MG63 (cell line): Measurements from ENCODE around the gene RIMBP2. TPM values are rescaled to one million over a fixed set of nuclear protein-coding genes. Genes with fewer than 3 reads are reported as not detected.

Experiments
- DNase-seq: peaks from one replicate; pipeline ENCODE4 v3.0.0-alpha.2; 2020
- H3K27me3 ChIP-seq: fragments of 250-450 bp; sonication (Bioruptor Pico); 2 replicates; pipeline ENCODE4 v1.5.1; 2020; ENCODE audit warnings: mild to moderate bottlenecking, moderate library complexity
- H3K36me3 ChIP-seq: fragments of 250-450 bp; sonication (Bioruptor Pico); 2 replicates; pipeline ENCODE4 v1.5.1; 2020; ENCODE audit warnings: mild to moderate bottlenecking, moderate library complexity
- H3K4me3 ChIP-seq: fragments of 250-450 bp; sonication (Bioruptor Pico); 2 replicates; pipeline ENCODE4 v1.5.1; 2020; ENCODE audit warnings: mild to moderate bottlenecking, moderate library complexity
- H3K9me3 ChIP-seq: fragments of 250-450 bp; sonication (Bioruptor Pico); 2 replicates; pipeline ENCODE4 v1.5.1; 2020; ENCODE audit warnings: mild to moderate bottlenecking, moderate library complexity
- total RNA-seq: library from RNA; depleted of rRNA; stranded (reverse); fragments of >200 nt; shearing (Covaris generic); gene quantifications from 2 replicates; pipeline ENCODE4 v1.2.3, GENCODE V29; 2014; ENCODE audit warnings: low replicate concordance

The RIMBP2 gene
- total RNA-seq, 1 experiment from 2014 or later: not detected

GRCh38 chr12:130521375-130522124 is 194.5 kb downstream of the RIMBP2 start:
- Histone ChIP-seq H3K36me3 (no peaks in the 10 kb centered on the region), H3K4me3 (no peak overlapping the region), H3K27me3 (no peaks in the 10 kb centered on the region), H3K9me3 (no peaks in the 10 kb centered on the region)
- no peak for DNase-seq

- H3K9me3 ChIP-seq: no peaks in the 10 kb centered on the region
- no peaks in the 10 kb centered on the region for H3K27me3 ChIP-seq
- H3K4me3 ChIP-seq: no peak overlapping the region
- H3K36me3 ChIP-seq: no peaks in the 10 kb centered on the region
- no peak for DNase-seq
These were observed 195.3 kb downstream of the RIMBP2 start for GRCh38 chr12:130520784-130521183.

- H3K36me3 ChIP-seq: no peaks in the 10 kb centered on the region
- H3K9me3 ChIP-seq: no peaks in the 10 kb centered on the region
- no peak for DNase-seq
- no peaks in the 10 kb centered on the region for H3K27me3 ChIP-seq
- no peak overlapping the region for H3K4me3 ChIP-seq
These were observed 198.5 kb downstream of the RIMBP2 start for GRCh38 chr12:130517588-130517987.

- Histone ChIP-seq H3K27me3 (no peaks in the 10 kb centered on the region), H3K4me3 (no peak overlapping the region)
These were observed 201.9 kb downstream of the RIMBP2 start for GRCh38 chr12:130514149-130514551.

GRCh38 chr12:130513556-130513955 is 202.5 kb downstream of the RIMBP2 start:
- no peaks in the 10 kb centered on the region for H3K9me3 ChIP-seq
- no peaks in the 10 kb centered on the region for H3K27me3 ChIP-seq
- no peaks in the 10 kb centered on the region for H3K36me3 ChIP-seq
- DNase-seq: no peak
- H3K4me3 ChIP-seq: no peak overlapping the region

More at GRCh38 chr12:130514149-130514551, 201.9 kb downstream of the RIMBP2 start:
- no peak for DNase-seq
- Histone ChIP-seq H3K36me3 (no peaks in the 10 kb centered on the region), H3K9me3 (no peaks in the 10 kb centered on the region)

GRCh38 chr12:130511285-130511684 is 204.8 kb downstream of the RIMBP2 start:
- Histone ChIP-seq H3K4me3 (no peak overlapping the region), H3K9me3 (no peaks in the 10 kb centered on the region), H3K27me3 (no peaks in the 10 kb centered on the region), H3K36me3 (no peaks in the 10 kb centered on the region)
- no peak for DNase-seq

GRCh38 chr12:130509454-130509853 is 206.6 kb downstream of the RIMBP2 start:
- H3K4me3 ChIP-seq: no peak overlapping the region
- H3K36me3 ChIP-seq: no peaks in the 10 kb centered on the region
- DNase-seq: no peak
- H3K27me3 ChIP-seq: no peaks in the 10 kb centered on the region
- H3K9me3 ChIP-seq: no peaks in the 10 kb centered on the region

- no peaks in the 10 kb centered on the region for H3K27me3 ChIP-seq
- H3K9me3 ChIP-seq: no peaks in the 10 kb centered on the region
- H3K36me3 ChIP-seq: no peaks in the 10 kb centered on the region
- no peak overlapping the region for H3K4me3 ChIP-seq
- DNase-seq: no peak
These were observed 207.3 kb downstream of the RIMBP2 start for GRCh38 chr12:130508847-130509246.

GRCh38 chr12:130508318-130508717 is 207.8 kb downstream of the RIMBP2 start:
- DNase-seq: no peak
- no peaks in the 10 kb centered on the region for H3K27me3 ChIP-seq
- H3K9me3 ChIP-seq: no peaks in the 10 kb centered on the region
- H3K36me3 ChIP-seq: no peaks in the 10 kb centered on the region
- H3K4me3 ChIP-seq: no peak overlapping the region

GRCh38 chr12:130506844-130507243 is 209.3 kb downstream of the RIMBP2 start:
- no peaks in the 10 kb centered on the region for H3K36me3 ChIP-seq
- H3K9me3 ChIP-seq: no peaks in the 10 kb centered on the region
- H3K27me3 ChIP-seq: no peaks in the 10 kb centered on the region
- H3K4me3 ChIP-seq: no peak overlapping the region
- no peak for DNase-seq

- Histone ChIP-seq H3K9me3 (no peaks in the 10 kb centered on the region), H3K4me3 (no peak overlapping the region), H3K27me3 (no peaks in the 10 kb centered on the region), H3K36me3 (no peaks in the 10 kb centered on the region)
- DNase-seq: no peak
These were observed 211.3 kb downstream of the RIMBP2 start for GRCh38 chr12:130504840-130505175.

GRCh38 chr12:130504110-130504839 is 211.8 kb downstream of the RIMBP2 start:
- no peaks in the 10 kb centered on the region for H3K36me3 ChIP-seq
- no peak for DNase-seq
- H3K27me3 ChIP-seq: no peaks in the 10 kb centered on the region
- no peak overlapping the region for H3K4me3 ChIP-seq
- H3K9me3 ChIP-seq: no peaks in the 10 kb centered on the region

- DNase-seq: no peak
- Histone ChIP-seq H3K36me3 (no peaks in the 10 kb centered on the region), H3K4me3 (no peak overlapping the region), H3K9me3 (no peaks in the 10 kb centered on the region), H3K27me3 (no peaks in the 10 kb centered on the region)
These were observed 214.3 kb downstream of the RIMBP2 start for GRCh38 chr12:130501821-130502220.

GRCh38 chr12:130500835-130501330 is 215.2 kb downstream of the RIMBP2 start:
- no peak overlapping the region for H3K4me3 ChIP-seq
- H3K27me3 ChIP-seq: no peaks in the 10 kb centered on the region
- no peaks in the 10 kb centered on the region for H3K36me3 ChIP-seq
- no peak for DNase-seq
- no peaks in the 10 kb centered on the region for H3K9me3 ChIP-seq

GRCh38 chr12:130499474-130499873 is 216.6 kb downstream of the RIMBP2 start:
- Histone ChIP-seq H3K36me3 (no peaks in the 10 kb centered on the region), H3K27me3 (no peaks in the 10 kb centered on the region), H3K4me3 (no peak overlapping the region), H3K9me3 (no peaks in the 10 kb centered on the region)
- DNase-seq: no peak

GRCh38 chr12:130498589-130499385 is 217.3 kb downstream of the RIMBP2 start:
- no peaks in the 10 kb centered on the region for H3K27me3 ChIP-seq
- no peak overlapping the region for H3K4me3 ChIP-seq
- no peaks in the 10 kb centered on the region for H3K9me3 ChIP-seq
- no peak for DNase-seq
- H3K36me3 ChIP-seq: no peaks in the 10 kb centered on the region

GRCh38 chr12:130497991-130498390 is 218.1 kb downstream of the RIMBP2 start:
- H3K27me3 ChIP-seq: no peaks in the 10 kb centered on the region
- DNase-seq: no peak

More at GRCh38 chr12:130497991-130498390, 218.1 kb downstream of the RIMBP2 start:
- H3K4me3 ChIP-seq: no peak overlapping the region
- H3K36me3 ChIP-seq: no peaks in the 10 kb centered on the region
- no peaks in the 10 kb centered on the region for H3K9me3 ChIP-seq
